Measurements from ENCODE around the gene NT5C2.
A peak's percentile ranks its signal among the peaks of the same experiment; 100 is the strongest.
"Not testable (repeated sequence)": the region's sequence is repeated elsewhere in the genome, so short reads cannot be mapped to it uniquely, and the experiment has no call there.

NT5C2 gene

GRCh38 chr10:103077491-103078308 lies 115.4 kb downstream of the NT5C2 start:
- Histone ChIP-seq H3K4me3 (no peak overlapping the region), H3K27ac (no peak overlapping the region)

- H3K4me3 ChIP-seq = no peak overlapping the region
- H3K27ac ChIP-seq = no peak overlapping the region
Observed at GRCh38 chr10:103077020-103077419, 116.1 kb downstream of the NT5C2 start.

DNA sequence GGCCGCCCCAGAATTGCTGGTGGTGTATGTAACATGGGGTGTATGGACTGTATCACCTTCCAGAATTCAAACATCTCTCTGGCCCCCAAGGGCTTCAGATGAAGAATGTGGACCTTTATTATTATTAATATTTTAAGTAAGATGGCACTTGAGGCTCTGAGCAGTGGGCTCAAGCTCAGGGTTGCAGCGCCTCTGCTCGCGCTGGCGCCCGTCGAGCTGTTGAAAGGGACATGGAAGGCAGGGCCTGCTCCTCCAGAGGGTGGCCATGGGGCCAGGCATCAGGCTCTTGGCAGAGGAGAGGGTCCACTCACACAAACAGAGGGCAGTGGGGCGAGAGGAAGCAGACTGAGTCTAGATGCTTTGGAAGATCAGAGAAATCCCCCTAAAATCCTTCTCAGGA lies 120.2 kb downstream of the NT5C2 start:
- Histone ChIP-seq H3K4me3 (no peak overlapping the region), H3K27ac (no peak overlapping the region)

DNA sequence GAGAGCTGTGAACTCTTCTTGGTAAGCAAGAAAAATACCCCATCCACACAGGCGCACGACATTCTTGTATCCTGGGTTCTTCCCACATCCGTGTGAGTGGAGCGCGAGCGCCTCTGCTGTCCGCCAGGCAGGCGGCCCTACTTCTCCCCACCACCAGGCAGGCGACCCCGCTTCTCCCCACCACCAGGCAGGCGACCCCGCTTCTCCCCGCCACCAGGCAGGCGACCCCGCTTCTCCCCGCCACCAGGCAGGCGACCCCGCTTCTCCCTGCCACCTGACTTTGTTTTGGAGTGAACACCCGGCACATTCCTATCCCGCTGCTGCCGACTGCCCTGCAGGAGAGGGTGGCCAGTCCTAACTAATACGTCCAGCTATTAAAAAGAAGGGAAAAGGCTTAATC lies 120.8 kb downstream of the NT5C2 start:
- Histone ChIP-seq H3K4me3 (no peak overlapping the region), H3K27ac (no peak overlapping the region)

GRCh38 chr10:103069453-103070331 lies 123.4 kb downstream of the NT5C2 start:
- Histone ChIP-seq H3K27ac (no peak overlapping the region), H3K4me3 (no peak overlapping the region)

GRCh38 chr10:103067956-103068355 lies 125.1 kb downstream of the NT5C2 start:
- Histone ChIP-seq H3K4me3 (no peak overlapping the region), H3K27ac (no peak overlapping the region)

- H3K4me3 ChIP-seq = no peak overlapping the region
- no peak overlapping the region for H3K27ac ChIP-seq
Observed at GRCh38 chr10:103067484-103067883, 125.6 kb downstream of the NT5C2 start.

- not testable (repeated sequence) for H3K4me3 ChIP-seq, H3K27ac ChIP-seq
Observed at GRCh38 chr10:103067099-103067477, 126.0 kb downstream of the NT5C2 start.

GRCh38 chr10:103066141-103067098 lies 126.7 kb downstream of the NT5C2 start:
- no peak overlapping the region for H3K27ac ChIP-seq

DNA sequence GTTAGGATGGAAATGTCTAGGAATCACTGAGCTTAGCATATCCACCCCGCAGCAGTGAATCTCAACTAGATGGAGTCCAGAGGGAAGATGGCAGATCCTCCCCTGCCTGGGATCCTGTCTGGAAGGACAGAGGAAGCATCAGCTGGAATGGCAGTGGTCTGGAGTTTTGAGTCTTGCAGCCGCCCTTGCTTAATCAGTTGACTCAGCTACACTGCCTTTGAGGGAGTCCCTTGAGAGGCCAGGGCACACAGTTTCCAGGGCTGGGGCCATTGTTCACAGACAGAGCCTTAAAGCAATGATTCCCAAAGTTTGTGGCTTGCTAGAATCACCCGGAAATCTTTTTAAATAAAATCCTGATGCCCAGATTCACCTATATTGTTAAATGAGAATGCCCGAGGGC lies 128.1 kb downstream of the NT5C2 start:
- no peak overlapping the region for H3K27ac ChIP-seq

More at GRCh38 chr10:103066141-103067098, 126.7 kb downstream of the NT5C2 start:
- no peak overlapping the region for H3K4me3 ChIP-seq

GRCh38 chr10:103062854-103063590 lies 130.1 kb downstream of the NT5C2 start:
- Histone ChIP-seq H3K27ac (no peak overlapping the region), H3K4me3 (no peak overlapping the region)

More for the DNA sequence above, 128.1 kb downstream of the NT5C2 start:
- H3K4me3 ChIP-seq = no peak overlapping the region

- Histone ChIP-seq H3K4me3 (no peak overlapping the region), H3K27ac (no peak overlapping the region)
Observed at GRCh38 chr10:103060575-103060974, 132.5 kb downstream of the NT5C2 start.

- no peak overlapping the region for H3K4me3 ChIP-seq
- peak overlapping the region in 1 of 21 experiments; percentile 40 for H3K27ac ChIP-seq
Observed at GRCh38 chr10:103058034-103058433, 135.0 kb downstream of the NT5C2 start.

DNA sequence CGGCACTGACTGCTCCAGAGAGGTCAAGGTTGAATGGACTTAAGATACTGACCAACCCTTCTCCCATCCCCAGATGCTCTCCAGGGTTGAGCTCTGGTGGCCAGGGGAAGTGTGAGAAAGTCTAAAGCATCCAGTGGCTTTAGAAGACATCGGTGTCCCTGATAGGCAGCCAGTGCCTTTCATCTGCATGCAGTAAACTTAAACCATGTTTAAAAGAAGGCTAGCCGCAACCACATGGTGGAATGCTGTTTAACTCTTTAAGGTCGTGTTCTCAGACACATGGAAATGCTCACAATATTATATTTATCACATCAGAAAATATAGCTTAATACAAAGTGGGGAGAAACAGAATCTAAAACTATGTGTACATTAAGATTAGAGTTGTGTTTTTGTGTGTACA lies 138.0 kb downstream of the NT5C2 start:
- H3K4me3 ChIP-seq = no peak overlapping the region
- peak overlapping the region in 1 of 21 experiments; percentile 81 for H3K27ac ChIP-seq

GRCh38 chr10:103054621-103055020 lies 138.5 kb downstream of the NT5C2 start:
- Histone ChIP-seq H3K27ac (peak overlapping the region in 5 of 21 experiments; percentile 3 to 81 (median 14)), H3K4me3 (no peak overlapping the region)

- H3K4me3 ChIP-seq = peak overlapping the region in 4 of 7 experiments; percentile 2 to 21 (median 6)
- peak overlapping the region in 13 of 21 experiments; percentile 3 to 81 (median 36) for H3K27ac ChIP-seq
Observed at GRCh38 chr10:103053659-103054581, 139.2 kb downstream of the NT5C2 start.

GRCh38 chr10:103049237-103049636 lies 143.8 kb downstream of the NT5C2 start:
- no peak overlapping the region for H3K27ac ChIP-seq
- H3K4me3 ChIP-seq = no peak overlapping the region

DNA sequence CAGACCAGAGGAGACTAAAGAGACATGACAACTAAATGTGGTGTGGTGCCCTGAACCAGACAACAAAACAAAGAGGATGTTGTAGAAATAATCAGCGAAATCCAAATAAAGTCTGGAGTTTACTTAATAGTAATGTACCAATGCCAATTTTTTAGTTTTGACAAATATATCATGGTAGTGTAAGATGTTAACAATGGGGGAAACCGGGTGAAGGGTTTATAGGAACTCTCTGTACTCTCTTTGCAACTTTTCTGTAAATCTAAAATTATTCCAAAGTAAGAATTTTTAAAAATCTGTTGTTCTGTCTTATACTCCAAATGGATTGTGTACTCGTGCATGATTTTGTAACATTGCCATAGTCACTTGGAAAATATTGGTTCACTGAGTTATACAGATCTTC lies 145.7 kb downstream of the NT5C2 start:
- no peak overlapping the region for H3K27ac ChIP-seq
- H3K4me3 ChIP-seq = no peak overlapping the region

All from skin epidermis (tissue), 12 donors.